ENCODE results near the gene ABR. TPM values are rescaled to one million over a fixed set of nuclear protein-coding genes. Genes with fewer than 3 reads are reported as not detected.

The ABR gene
- total and polyA plus RNA-seq, 2 of the 8 experiments (the other 6 are each of a cell fraction or from before 2014, with no cell fraction given): 44.8 to 47.2 TPM

DNA sequence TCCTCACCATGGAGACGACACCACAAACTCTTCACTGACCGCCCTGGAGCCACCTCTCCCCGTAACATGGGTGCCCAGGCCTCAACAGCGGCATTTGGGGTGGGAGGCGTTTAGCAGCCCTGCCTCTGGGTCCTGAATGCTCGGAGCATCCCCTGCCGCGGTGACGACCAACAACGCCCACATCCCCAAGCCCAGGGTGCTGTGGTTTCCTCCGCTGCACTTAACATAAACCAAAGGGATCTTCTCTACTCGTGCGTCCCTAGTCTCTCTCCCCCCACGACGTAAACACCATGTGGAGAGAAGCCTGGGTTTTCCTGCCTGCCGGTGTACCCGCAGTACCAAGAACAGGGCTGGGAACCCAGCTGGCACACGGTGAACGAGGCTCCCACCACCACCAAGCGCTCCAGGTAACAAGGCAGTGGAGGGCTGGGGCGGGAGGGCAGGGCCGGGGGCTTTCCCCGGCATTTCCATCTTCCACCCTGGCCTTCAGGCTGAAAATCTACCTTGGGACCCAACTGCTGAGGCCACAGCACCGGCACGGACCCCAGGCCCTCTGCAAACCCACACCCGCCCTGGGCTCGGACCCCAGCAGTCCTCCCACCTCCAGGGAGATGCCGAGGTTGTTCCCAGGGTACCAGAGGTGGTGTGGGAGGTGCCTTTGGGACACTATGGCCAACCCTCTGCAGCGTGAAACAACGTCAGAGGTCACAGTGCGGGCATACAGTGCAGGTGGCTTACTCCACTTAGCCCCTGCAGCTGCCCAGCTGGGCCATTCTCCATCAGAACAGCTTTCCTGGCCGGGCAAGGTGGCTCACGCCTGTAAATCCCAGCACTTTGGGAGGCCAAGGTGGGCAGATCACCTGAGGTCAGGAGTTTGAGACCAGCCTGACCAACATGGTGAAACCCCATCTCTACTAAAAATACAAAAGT, 128.5 kb downstream of the ABR start:
- H3K4me2 ChIP-seq (ENCODE audit: insufficient read depth in 1 of 2, low read depth in 2 of 2, low read length in 2 of 2): no peak overlapping the region
- CTCF ChIA-PET (ENCODE audit: partially characterized antibody): no interaction called here
- no peak overlapping the region for H2BK15ac ChIP-seq (ENCODE audit: low read length)
- H4K5ac ChIP-seq (ENCODE audit: insufficient read length, low read depth, low read length): no peak overlapping the region
- H3K79me2 ChIP-seq (ENCODE audit: control insufficient read depth in 1 of 2, insufficient read depth in 2 of 2, low read length in 2 of 2): no peaks in the 10 kb centered on the region
- H3K18ac ChIP-seq (ENCODE audit: extremely low read depth, low read length): no peak overlapping the region
- POLR2A ChIA-PET (ENCODE audit: partially characterized antibody): no interaction called here
- H3K23ac ChIP-seq (ENCODE audit: insufficient read length): no peak overlapping the region
- H3K36me3 ChIP-seq (ENCODE audit: control insufficient read depth in 2 of 4, insufficient read depth in 4 of 4, low read length in 3 of 4): no peaks in the 10 kb centered on the region; a peak in 1 of 8 replicates
- FAIRE-seq (no peak), DNase-seq (ENCODE audit: low read depth in 1 of 2, low spot score in 2 of 2) (no peak)
- WGBS, 2 experiments (ENCODE audit: extremely low coverage in 1 of 2, insufficient coverage in 1 of 2, insufficient read length in 1 of 2, insufficient replicate concordance in 2 of 2, low coverage in 1 of 2, low lambda C conversion rate in 2 of 2, missing lambda C conversion rate in 1 of 2): 90% methylated on average over 26 of the region's 33 CpGs; no CpG with 5 or more reads in 1 of the 2 experiments
- no peaks in the 10 kb centered on the region for H3K9me3 ChIP-seq (ENCODE audit: insufficient read depth in 2 of 2, low read depth in 1 of 2, low read length in 1 of 2)
- H2BK12ac ChIP-seq (ENCODE audit: low read depth, low read length): no peak overlapping the region
- H3K9ac ChIP-seq (replicated peaks in 1 of 4; ENCODE audit: extremely low read depth in 1 of 4, low read depth in 3 of 4, low read length in 3 of 4): no peak overlapping the region
- H3K56ac ChIP-seq (replicated peaks; ENCODE audit: insufficient read length, low read depth, low read length): no peak overlapping the region
- H3K27ac ChIP-seq (ENCODE audit: low read depth, low read length): no peak overlapping the region
- H3K27me3 ChIP-seq (replicated peaks in 1 of 4; ENCODE audit: control insufficient read depth in 3 of 4, extremely low read depth in 1 of 4, insufficient read depth in 3 of 4, low read length in 3 of 4): no peaks in the 10 kb centered on the region
- H2AFZ ChIP-seq (ENCODE audit: low read length): no peak overlapping the region
- no peak overlapping the region for H4K8ac ChIP-seq (ENCODE audit: extremely low read depth, insufficient read depth, low read length)
- H2BK20ac ChIP-seq (ENCODE audit: low read length): no peak overlapping the region
- no peak overlapping the region for H3K14ac ChIP-seq (ENCODE audit: insufficient read length)
- H2AK5ac ChIP-seq (ENCODE audit: low read depth, low read length): no peak overlapping the region
- H3K79me1 ChIP-seq (ENCODE audit: low read depth, low read length): no peaks in the 10 kb centered on the region
- no peaks in the 10 kb centered on the region for H3K23me2 ChIP-seq (ENCODE audit: low read depth, low read length)
- H2BK120ac ChIP-seq (replicated peaks; ENCODE audit: low read depth, low read length): no peak overlapping the region
- H3K4me1 ChIP-seq (replicated peaks in 1 of 4; ENCODE audit: control insufficient read depth in 3 of 4, insufficient read depth in 4 of 4, low read length in 3 of 4): no peaks in the 10 kb centered on the region
- H3K4me3 ChIP-seq (ENCODE audit: extremely low read depth in 1 of 4, insufficient read depth in 2 of 4, low read depth in 3 of 4, low read length in 4 of 4): no peak overlapping the region
- H4K91ac ChIP-seq (replicated peaks; ENCODE audit: insufficient read length, low read length): no peak overlapping the region
- H4K20me1 ChIP-seq (replicated peaks in 1 of 2; ENCODE audit: control insufficient read depth in 1 of 2, insufficient read depth in 2 of 2, low read length in 2 of 2): peaks cover 0 to 2% of the 10 kb centered on the region in 2 experiments
- H2BK5ac ChIP-seq (ENCODE audit: low read depth, low read length): no peak overlapping the region
- H3K4ac ChIP-seq (replicated peaks; ENCODE audit: insufficient read length, low read depth, low read length): no peak overlapping the region
- no peak for TF ChIP-seq MAFK (IDR thresholded peaks at IDR 0.05; ENCODE audit: low read depth, low read length)
- TF ChIP-seq ASH2L (IDR thresholded peaks at IDR 0.05; ENCODE audit: low read length): no peak
- no peak for TF ChIP-seq SRF (IDR thresholded peaks at IDR 0.05; ENCODE audit: low read depth, low read length)
- no peak for TF ChIP-seq CBX5 (IDR thresholded peaks at IDR 0.05; ENCODE audit: low read depth, low read length)
- no peak for TF ChIP-seq HDAC2 (IDR thresholded peaks at IDR 0.05; ENCODE audit: borderline replicate concordance in 1 of 2, low read depth in 2 of 2, low read length in 2 of 2)
- TF ChIP-seq RBBP5 (IDR thresholded peaks at IDR 0.05; ENCODE audit: borderline replicate concordance, low read depth, low read length): no peak
- no peak for TF ChIP-seq RNF2 (IDR thresholded peaks at IDR 0.05; ENCODE audit: borderline replicate concordance, low read depth, low read length, missing control alignments, poor library complexity, severe bottlenecking)
